Fibroblast of lung (primary cell): ENCODE results near the gene TM7SF2.

Source experiments
- CTCF ChIP-seq, 2 donors: IDR thresholded peaks in 1 of 2; conservative IDR thresholded peaks in 1 of 2; 1 replicate in 1 of 2; 2 replicates in 1 of 2; pipeline ENCODE4 v1.5.1; 2011 to 2012; ENCODE audit warnings: low read length in 2 of 2, control low read depth in 1 of 2, inconsistent platforms in 1 of 2, low read depth in 1 of 2, mild to moderate bottlenecking in 1 of 2
- EZH2 ChIP-seq: IDR thresholded peaks from 2 replicates; pipeline ENCODE4 v1.5.1; 2012; ENCODE audit warnings: low read length, control low read depth, mild to moderate bottlenecking; ENCODE audit errors: missing control alignments

DNA sequence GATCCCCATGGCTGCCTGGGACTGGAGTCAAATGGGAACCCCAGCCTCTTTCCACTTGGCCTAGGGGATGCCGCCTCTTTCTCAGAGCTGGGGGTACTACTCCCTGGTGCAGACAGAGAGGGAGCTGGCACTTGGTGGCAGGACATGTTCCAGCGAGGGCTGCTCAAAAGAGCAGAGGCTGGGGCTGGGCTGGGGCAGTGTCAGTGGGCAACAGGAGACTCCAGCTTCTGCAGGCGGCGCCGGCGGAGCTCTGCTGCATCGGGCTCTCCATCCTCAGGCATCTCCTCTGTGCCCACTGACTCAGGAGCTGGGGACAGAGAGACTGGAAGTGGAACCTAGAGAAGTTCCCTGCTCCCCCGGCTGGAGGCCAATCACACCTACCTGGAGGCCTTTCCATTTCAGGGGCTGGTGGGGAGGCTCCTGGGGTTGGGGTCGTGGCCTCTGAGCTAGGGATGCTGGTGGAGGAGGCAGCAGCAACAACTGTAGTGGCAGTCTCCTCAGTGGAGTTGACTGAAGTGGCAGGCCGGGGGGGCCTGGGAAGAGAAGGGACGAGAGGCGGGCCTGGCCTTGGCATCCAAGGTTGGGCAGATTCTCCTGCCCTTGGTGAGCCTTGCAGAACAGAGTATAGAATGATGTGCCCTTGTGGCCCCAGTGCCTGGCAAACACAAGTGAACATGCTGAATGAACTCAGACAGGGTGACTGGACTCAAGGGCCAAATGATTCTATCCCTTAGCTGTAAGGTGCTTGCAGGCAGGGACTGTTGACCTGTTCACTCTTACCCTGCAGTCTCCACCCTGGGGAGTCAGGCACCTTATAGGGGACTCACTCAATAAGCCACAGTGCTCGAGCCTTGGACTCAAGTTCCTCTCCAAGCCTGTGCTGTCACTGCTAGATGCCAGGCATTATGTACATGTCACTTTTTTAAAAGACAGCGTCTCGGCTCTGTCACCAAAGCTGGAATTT is 16.8 kb downstream of the TM7SF2 start:
- TF ChIP-seq CTCF (conservative IDR thresholded peaks at IDR 0.05 in 1 of 2, IDR thresholded peaks at IDR 0.05 in 1 of 2; ENCODE audit: low read depth in 1 of 2, low read length in 2 of 2) (no peak), EZH2 (no peak)
